GM20431 (cell line): ENCODE measurements around the gene ASXL2.
"Not testable (repeated sequence)": the region's sequence is repeated elsewhere in the genome, so short reads cannot be mapped to it uniquely, and the experiment has no call there.

ENCODE experiments used
- in situ Hi-C: fragments of 300-500 bp; cut with MseI, MboI; formaldehyde crosslinking; loops from one replicate; pipeline ENCODE4 v1.15.0; 2020; ENCODE audit warnings: low sequenced_read_pairs; ENCODE audit not compliant: unreplicated experiment

ASXL2 gene

DNA sequence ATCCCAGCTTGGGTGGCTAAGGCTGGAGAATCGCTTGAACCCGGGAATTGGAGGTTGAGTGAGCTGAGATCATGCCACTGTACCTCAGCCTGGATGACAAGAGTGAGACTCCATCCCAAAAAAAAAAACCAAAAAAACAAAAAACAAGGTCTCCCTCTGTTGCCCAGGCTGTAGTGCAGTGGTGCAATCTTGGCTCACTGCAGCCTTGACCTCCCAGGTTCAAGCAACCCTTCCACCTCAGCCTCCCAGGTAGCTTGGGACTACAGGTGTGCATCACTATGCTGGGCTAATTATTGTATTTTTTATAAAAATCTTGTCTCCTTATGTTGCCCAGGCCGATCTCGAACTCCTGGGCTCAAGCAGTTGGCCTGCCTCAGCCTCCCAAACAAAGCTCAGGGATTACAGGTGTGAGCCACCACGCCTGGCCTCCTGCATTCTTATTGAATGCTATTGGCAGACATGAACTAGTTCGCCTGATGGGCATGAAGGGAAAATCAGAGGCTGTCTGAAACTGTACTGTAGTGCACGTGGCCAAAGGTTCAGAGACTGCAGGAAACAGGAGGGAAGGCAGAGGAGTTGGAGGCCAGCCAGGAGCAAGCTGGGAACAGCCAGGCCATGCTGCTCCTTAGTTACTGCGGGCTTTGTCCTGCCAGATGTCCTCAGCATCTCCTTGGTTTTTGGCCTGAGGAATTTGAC, 16.0 kb upstream of the ASXL2 start:
- in situ Hi-C loops = no loop called here

DNA sequence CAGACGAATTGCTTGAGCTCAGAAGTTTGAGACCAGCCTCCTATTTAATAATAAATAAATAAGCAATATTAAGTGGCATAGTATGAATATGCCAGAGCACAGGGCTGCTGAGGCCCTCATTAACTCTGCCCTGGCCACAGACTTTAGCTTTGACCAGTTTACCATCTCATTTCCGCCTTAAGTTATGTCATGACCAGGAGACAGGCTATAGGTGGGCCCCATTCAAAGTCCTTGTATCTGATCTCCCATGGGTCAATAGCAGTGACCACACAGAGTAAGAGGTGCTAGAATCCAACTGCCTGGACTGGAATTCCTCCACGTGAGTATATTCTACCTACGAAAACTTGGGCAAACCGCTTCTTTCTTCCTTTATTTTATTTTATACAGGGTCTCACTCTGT, 13.4 kb upstream of the ASXL2 start:
- in situ Hi-C loops = no loop called here

DNA sequence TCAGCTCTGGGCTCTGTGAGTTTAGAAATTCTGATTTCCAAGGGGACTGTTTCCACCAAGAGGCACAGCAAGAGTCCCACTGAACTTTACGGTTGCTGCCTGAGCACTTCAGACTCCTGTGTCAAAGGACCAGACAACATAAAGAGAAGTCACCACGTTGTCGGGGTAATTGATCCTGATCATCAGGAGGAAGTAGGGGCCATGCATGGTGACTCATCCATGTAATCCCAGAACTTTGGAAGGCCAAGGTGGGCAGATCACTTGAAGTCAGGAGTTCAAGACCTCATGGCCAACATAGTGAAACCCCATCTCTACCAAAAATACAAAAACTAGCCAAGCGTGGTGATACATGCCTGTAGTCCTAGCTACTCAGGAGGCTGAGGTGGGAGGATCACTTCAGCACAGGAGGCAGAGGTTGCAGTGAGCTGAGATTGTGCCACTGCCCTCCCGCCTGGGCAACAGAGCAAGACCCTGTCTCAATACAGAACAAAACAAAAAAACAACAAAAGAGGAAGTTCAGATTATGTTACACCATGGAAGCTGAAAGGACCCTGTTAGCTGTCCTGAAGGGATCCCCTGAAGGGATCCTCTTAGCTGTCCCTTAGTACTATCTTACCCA, 9.4 kb upstream of the ASXL2 start:
- in situ Hi-C loops = no loop called here

DNA sequence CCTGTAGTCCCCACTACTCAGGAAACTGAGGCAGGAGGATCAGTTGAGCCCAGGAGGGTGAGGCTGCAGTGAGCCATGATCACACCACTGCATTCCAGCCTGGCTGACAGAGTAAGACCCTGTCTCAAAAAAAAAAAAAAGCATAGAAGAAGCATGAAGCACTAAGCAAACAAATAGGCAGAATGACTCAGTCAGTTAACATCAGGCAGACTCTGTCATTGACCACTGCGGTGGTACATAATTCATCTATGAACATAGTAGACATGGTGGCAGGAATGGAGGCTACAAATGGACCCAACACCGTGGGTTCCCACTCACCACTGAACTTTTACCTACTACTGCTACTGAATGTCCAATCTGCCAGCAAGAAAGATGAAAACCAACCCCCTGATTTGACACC, 7.6 kb upstream of the ASXL2 start:
- in situ Hi-C loops = no loop called here

DNA sequence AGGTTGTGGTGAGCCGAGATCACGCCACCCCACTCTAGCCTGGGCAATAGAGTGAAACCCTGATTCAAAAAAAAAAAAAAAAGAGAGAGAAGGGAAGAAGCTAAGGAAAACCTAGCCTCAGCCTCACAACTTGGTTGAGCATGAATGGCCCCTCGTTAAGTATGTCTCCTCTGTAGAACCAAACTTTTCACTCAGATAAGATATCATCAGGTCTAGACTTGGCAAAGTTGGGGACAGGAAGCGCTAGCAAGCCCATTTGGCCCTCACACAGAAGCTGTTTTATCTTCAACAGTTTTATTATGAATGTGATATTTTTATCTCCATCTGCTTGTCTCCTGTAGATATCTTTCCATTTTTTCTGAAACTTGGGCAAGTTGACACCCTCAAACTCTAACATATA, 3.5 kb upstream of the ASXL2 start:
- in situ Hi-C loops = no loop called here

DNA sequence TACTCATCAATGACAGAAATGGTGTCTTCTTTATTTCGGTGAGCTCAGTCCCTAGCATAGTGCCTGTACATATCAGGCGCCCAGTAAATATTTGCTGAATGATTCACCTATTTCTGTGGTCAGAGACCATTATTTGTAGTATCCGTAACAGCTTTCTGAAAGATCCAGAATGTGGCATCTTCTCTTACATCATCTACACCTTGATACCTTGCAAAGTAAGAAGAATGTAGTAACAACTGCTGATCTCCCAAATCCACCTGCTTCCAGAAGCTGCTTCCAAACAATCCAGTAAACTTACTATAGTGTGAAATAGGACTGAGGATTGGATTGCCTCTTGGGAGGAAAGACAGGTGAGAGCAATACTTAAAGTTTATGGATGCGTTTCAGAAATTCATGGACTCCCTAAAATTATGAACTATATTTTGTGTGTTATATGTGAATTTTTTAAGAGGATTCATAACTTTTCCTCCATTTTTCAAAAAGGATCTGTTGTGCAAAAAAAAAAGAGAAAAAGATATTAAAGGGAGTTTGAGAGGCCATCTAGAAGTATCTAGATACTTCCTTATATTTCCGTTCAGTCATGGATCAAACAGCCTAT, 945 bp upstream of the ASXL2 start:
- in situ Hi-C loops = no loop called here

DNA sequence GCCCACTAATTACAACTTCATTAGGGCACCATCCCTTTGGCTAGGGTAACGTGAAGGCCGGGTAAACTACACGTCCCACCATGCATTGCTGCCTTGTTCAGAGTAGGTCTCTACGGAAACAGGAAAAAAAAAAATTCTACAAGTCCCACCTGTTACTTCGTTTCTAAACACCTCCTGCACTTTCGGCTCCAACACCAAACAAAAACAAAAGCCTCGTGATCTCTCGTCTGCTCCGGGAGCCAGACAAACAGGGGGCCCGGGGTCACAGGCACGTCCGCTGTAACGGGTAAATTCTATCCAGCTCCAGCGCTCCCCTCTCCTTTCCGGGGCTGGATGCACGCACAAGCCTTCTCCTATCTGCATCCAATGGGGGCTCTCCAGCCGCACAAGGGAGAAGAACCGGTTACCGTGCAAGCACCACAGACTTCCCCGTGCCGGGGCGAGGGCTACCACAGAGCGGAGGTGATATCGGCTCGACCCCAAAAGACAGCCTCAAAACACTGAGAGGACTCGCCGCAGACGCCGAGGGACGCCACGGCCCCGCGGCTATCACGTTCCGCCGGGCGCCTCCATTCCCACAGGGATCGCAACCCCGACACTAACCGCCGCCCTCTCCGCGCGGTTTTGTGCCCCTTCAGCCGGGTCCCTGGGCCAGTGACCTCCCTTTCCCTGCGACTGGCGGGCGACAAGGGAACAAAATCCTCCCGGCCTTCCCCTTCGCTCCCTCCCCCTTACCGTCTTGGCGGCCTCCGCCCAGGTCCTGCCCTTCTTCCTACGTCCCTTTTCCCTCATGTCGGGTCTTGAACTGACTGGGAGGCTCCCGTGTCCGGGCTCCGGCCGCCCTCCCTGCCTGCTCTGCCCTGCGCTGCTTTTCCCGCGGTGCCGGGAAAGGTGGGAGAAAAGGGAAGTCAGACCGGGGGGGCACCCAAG, 591 bp downstream of the ASXL2 start:
- in situ Hi-C loops = no loop called here

DNA sequence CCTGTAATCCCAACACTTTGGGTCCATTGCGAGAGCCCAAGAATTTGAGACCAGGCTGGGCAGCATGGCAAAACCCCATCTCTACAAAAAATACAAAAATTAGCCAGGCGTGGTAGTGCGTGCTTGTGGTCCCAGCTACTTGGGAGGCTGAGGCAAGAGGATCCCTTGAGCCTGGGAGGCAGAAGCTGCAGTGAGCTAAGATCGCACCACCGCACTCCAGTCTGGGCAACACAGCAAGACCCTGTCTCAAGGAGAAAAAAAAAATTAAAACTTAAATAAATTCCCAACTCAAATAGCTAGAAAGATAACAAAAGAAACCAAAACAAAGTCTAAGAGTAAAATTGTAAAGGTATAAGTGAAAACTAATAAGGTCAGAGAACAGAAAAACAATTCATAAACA, 6.2 kb downstream of the ASXL2 start:
- in situ Hi-C loops = no loop called here

DNA sequence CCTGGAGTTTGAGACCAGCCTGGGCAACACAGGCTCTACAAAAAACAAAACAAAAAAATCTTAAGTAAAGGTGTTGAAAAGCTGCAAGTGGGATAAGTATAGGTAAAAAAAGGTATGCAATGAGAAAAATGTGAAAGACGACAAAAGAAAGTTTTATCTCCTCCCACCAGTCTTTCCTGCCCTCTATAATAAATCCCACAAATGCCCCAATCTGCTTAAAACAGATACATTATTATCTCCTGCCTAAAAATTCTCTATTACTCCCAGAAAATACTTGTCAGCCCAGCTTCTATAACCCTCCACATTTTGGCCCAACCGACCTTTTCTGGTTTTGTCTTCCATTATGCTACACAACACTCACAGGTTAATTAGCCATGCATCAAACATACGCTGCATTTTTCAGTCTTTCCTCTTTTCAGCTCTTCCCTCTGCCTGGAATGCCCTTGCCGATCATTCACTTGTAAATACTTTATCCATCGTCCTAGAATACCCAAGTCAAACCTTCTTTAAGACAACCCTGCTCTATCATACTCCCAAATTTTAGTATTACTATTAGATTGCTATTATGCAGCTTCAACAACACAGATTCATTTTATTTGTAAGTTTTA, 10.8 kb downstream of the ASXL2 start:
- in situ Hi-C loops = no loop called here

DNA sequence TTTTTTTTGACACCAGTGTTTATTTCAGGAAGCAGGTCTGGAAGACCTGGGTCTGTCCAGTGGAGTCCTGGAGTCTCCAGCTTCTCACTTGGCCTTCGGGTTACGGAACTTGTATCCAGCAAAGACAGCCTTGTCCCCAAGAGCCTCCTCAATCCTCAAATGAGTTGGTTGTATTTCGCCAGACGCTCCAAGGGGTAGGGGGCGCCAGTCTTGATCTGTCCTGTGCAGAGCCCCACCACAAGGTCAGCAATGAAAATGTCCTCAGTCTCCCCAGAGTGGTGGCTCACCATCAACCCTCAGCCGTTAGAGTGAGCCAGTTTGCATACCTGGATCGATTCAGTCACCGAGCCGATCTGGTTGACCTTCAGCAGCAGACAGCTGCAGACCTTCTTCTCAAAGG, 21.9 kb downstream of the ASXL2 start:
- in situ Hi-C loops = no loop called here

DNA sequence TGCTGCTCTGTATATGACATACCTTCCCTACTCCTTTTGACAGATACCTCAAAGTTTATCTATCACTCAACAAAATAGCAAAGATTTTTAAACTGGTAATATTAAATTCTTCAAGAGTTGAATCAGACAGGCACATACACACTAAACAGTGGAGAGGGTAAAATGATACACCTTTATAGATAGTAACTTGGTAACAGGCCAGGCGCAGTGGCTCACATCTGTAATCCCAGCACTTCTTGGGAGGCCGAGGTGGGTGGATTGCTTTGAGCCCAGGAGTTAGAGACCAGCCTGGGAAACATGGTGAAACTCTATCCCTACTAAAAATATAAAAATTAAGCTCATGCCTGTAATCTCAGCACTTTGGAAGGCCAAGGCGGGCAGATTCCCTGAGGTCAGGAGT, 23.2 kb downstream of the ASXL2 start:
- in situ Hi-C loops = no loop called here

DNA sequence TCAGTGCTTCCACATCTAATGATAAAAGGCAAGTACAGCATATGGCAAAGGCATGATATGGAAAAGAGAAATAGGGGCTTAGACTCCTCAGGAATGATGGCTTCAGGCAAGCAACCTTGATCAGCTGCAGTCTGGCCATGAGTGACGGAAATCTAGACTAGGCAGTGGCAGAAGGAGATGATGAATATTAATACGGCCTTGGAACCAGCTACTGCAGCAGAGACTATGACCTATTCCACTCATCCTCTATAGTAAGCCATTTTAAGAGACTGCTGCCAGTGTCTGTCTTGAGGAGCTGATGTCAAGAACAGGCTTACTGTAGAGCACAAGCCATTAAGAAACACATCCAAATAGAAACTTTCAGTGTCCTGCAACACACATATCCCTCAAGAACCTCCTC, 23.7 kb downstream of the ASXL2 start:
- in situ Hi-C loops = no loop called here

DNA sequence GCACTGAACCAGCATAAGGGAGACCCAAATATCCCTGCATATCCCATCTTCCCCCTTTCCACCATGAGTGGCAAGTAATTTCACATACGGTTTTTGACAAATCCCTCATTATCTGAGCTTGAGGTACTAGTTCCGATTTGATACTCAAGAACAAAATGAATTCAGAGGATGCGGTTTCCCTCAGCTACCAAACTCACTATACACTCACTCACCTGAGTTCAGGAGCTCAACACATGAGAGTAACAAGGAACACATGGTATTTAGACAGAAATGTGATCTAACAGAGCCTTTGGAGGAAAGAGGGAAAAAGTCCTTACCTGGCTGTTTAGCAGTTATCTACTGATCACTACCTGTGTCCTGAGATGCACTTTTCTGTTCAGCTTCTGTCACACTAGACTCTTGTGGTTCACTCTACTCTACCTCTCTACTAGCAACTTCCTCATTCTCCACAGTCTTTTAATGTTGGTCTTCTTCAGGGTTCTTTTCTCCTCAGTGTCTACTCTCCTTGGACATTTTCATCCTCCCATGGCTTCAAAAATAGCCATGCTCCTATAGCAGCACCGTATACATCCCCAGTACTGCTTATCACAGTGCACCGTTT, 25.1 kb downstream of the ASXL2 start:
- in situ Hi-C loops = no loop called here

DNA sequence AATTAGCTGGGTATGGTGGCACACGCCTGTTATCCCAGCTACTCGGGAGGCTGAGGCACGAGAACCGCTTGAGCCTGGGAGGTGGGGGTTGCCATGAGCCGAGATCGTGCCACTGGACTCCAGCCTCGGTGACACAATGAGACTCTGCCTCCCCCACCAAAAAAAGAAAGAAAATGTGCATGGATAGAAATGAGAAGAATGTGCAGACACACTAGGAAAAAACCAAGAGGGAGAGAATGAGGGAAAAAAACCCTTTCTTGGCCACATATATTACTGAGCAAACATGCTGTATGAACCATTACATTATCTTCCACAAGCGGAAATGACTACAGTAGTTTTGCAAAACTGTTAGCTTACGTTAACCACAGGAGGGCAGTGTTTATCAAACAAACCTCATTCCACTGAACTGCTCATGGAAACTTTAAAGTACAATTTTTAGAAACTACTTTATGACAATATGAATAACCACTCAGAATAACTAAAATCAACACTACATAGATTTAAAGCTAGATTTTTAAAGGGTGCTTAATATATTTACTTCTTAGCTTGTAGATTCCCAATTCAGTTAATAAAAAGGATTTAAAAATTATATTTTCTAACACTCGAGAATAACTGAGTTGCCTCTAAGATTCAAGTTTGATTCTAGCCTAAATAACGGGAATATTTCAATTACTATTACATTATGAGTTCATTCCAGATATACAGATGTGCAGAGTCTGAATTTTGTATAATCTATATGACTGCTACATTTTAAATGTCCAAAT, 26.4 kb downstream of the ASXL2 start:
- in situ Hi-C loops = no loop called here

DNA sequence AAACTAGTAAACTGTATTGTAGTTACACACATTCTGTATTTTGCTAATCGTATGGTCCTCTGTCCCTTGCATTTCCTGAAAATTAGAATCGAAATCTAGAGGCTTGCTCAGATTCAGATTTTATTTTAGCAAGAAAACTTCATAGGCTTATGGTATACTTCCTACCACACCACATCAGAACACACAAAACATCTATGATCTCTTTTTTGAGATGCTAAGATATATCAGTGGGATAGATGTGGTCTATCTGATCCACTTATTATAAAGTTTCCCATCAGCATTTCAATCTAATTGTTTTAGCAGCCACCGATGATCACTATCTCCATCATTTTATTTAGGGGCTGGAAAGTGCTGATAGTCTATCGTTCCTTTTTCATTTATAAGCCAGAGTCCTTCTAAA, 27.9 kb downstream of the ASXL2 start:
- in situ Hi-C loops = not testable (repeated sequence)

DNA sequence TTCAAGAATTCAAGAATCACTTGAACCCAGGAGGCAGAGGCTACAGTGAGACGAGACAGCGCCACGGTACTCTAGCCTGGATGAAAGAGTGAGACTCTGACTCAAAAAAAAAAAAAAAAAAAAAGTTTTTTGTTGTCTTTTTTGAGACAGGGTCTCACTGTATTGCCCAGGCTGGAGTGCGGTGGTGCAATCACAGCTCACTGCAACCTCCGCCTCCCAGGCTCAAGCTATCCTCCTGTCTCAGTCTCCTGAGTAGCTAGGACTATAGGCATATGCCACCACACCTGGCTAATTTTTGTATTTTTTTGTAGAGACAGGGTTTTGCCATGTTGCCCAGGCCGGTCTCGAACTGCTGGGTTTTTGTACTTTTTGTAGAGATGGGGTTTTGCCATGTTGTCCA, 28.9 kb downstream of the ASXL2 start:
- in situ Hi-C loops = not testable (repeated sequence)

DNA sequence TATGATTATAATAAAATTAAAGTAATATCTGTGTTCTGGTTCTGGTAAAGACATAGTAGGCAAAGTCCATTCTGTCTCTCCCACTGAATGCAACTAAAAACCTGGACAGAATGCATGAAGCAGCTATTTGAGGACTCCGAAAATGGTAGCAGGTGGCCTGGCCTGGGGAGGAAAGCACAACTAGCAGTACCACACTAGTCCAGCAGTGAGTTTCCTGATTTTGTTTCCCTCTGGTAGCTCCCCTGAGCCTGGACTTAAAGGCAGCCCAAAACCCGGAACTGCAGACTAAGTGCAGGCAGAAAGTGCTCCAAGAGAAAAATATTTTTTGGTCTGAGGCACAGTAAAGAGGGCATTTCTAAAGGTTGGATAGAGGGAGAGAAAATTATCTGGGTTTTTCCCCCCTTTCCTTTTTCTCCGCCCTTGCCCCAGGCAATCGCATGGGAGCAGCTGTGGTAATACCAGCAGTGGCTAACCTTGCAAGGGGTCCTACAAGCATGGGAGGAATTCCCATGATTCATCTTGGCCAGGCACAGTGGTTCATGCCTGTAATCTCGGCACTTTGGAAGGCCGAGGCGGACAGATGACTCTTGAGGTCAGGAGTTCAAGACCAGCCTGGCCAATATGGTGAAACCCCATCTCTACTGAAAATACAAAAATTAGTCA, 32.3 kb downstream of the ASXL2 start:
- in situ Hi-C loops = no loop called here

DNA sequence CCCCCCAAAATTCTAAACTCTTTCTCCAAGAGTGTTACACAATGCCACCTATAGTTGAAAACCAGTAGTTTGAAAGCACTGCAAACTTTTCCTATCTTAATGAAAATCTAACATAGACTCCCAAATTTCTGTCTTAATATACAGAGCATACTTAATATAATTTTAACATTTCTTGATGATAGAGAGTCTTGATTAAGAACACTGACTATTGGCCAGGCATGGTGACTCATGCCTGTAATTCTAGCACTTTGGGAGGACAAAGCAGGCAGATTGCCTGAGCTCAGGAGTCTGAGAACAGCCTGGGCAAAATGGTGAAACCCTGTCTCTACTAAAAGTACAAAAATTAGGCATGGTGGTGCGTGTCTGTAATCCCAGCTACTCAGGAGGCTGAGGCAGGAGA, 34.2 kb downstream of the ASXL2 start:
- in situ Hi-C loops = no loop called here

DNA sequence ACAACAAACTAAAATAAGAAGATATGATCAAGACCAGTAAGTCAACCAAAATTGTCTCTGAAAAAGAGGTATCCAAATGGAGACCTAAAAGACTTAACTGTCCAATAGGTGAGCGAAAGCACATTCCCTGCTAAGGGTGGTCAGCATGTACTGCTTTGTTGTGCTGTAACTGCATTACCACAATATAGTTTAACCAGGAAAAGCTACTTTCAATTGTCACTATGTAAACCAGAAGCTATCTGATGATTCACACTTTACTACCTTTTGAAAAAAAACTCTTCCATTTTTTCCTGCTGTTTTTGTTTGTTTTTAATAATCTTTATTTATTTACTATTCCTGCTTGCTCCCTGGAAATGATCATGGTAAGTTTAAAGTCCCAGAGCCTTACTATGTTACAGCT, 36.1 kb downstream of the ASXL2 start:
- in situ Hi-C loops = no loop called here
